Motor neuron (in vitro differentiated cells): ENCODE measurements around the gene PRKN. TPM values are rescaled to one million over a fixed set of nuclear protein-coding genes. Genes with fewer than 3 reads are reported as not detected.

Source experiments
- ATAC-seq, 8 experiments: fragments of 200-7000 bp; cut with Tn5 transposase; replicated peaks in 6 of 8; 2 replicates each; pipeline ENCODE4 v1.8.0; 2021; ENCODE audit warnings: mild to moderate bottlenecking in 8 of 8, moderate library complexity in 8 of 8
- H3K27ac ChIP-seq, 2 donors: fragments of 250-450 bp; sonication (Bioruptor Pico); 2 replicates each; pipeline ENCODE4 v1.9.0; 2021; ENCODE audit warnings: antibody characterized with exemption in 2 of 2, mild to moderate bottlenecking in 2 of 2, moderate library complexity in 1 of 2
- H3K4me1 ChIP-seq, 2 donors: fragments of 250-450 bp; sonication (Bioruptor Pico); replicated peaks in 1 of 2; 2 replicates each; pipeline ENCODE4 v1.6.1; 2021; ENCODE audit warnings: antibody characterized with exemption in 2 of 2, mild to moderate bottlenecking in 2 of 2, moderate library complexity in 1 of 2
- H3K4me3 ChIP-seq, 5 donors: fragments of 250-450 bp; sonication (Bioruptor Pico); 2 replicates each; pipeline ENCODE4 v1.9.0; 2021; ENCODE audit warnings: antibody characterized with exemption in 5 of 5, mild to moderate bottlenecking in 5 of 5, moderate library complexity in 4 of 5
- WGBS, 10 experiments: fragments of 450-650 bp; shearing (Covaris generic); methylation state at CpG; one replicate each; pipeline ENCODE4 v1.0.0; 2022; 5-methylcytosine and 5-hydroxymethylcytosine counted together
- in situ Hi-C, 9 experiments: fragments of 400-800 bp; cut with MboI; loops; one replicate each; pipeline ENCODE4 v1.15.0; 2021; ENCODE audit warnings: low sequenced_read_pairs in 9 of 9, low pct_unique_long_range_greater_than_20kb in 2 of 9; ENCODE audit not compliant: unreplicated experiment in 9 of 9
- total RNA-seq, 8 experiments: library from RNA; unstranded; fragments of 300-600 nt; gene quantifications; 2 replicates each; pipeline versions ENCODE4 v1.2.3 to v1.2.4, GENCODE V29; 2022

Gene PRKN
- total RNA-seq, 8 experiments from 2014 or later = 0.71 to 8.1 (median 2.9) TPM

DNA sequence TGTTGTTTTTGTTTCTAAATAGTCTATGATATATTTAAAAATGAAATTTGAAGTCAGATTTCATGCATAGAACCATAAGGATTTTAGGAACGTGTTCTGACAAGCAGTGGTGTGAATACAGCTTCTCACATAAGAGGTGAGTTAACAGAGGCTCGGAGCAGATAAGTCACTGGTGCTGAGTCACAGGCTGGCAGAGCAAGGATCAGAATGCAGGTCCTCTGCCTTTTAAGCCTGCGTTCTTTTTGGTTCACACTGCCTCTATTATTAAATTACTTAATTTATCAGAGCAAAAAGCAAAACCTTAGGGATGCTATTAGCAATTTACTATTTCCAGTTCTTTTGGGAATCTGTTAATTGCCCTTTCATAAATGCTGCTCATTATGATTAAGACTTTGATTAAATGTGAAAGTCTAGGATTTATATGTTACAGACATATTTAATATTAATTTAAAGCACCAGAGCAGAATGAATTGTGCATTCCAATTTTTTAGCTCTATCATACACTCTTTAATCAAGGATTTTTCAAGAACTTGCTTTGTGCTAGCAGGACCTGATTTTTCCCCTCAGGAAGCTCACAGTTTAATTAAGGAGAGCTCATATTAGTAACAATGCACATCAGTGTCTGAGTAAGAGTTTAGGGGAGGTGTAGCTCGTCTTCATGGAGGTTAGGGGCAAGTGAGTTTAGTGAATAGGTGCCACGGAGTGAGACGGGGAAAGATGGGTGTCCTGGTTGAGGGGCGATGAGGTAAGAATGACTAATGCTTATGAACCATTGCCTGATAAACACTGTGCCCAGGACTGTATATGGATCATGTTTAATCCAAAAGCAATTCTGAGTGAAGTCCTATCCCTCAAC lies 1241.0 kb downstream of the PRKN start:
- WGBS, 10 experiments = 0 to 88% (median 46%) methylated on average over 1 to 7 of the region's 7 CpGs
- peak in 7 of 8 experiments; percentile 40 to 72 (median 54) for ATAC-seq

DNA sequence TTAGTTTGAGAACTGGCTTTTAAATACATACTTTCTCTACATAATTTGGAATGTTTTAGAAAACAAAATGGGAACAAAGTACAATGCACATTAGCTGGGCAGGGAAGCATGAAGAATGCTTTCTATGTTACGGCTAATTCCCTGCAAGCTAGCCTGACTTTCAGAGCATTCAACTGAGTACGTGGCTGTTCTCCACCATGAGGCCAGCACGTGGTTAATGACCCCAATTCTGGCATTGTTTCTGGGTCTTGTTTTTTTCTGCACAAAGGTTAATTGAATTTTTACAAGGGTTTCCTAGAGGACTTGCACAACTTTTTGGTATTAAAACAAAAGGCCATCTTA lies 1245.1 kb downstream of the PRKN start:
- ATAC-seq = peak in 1 of 8 experiments; percentile 39
- no peak overlapping the region for H3K27ac ChIP-seq
- in situ Hi-C loops = no loop called here
- H3K4me3 ChIP-seq = no peak overlapping the region
- 0 to 73% (median 39%) methylated on average over 1 to 3 of the region's 3 CpGs; no CpG with 5 or more reads in 3 of the 10 experiments for WGBS, 10 experiments
- peaks cover 0 to 13% of the 10 kb centered on the region in 2 donors for H3K4me1 ChIP-seq

More for the DNA sequence above, 1241.0 kb downstream of the PRKN start:
- peaks cover 3 to 13% of the 10 kb centered on the region in 2 donors for H3K4me1 ChIP-seq
- H3K27ac ChIP-seq = no peak overlapping the region
- in situ Hi-C loops = no loop called here
- no peak overlapping the region for H3K4me3 ChIP-seq

DNA sequence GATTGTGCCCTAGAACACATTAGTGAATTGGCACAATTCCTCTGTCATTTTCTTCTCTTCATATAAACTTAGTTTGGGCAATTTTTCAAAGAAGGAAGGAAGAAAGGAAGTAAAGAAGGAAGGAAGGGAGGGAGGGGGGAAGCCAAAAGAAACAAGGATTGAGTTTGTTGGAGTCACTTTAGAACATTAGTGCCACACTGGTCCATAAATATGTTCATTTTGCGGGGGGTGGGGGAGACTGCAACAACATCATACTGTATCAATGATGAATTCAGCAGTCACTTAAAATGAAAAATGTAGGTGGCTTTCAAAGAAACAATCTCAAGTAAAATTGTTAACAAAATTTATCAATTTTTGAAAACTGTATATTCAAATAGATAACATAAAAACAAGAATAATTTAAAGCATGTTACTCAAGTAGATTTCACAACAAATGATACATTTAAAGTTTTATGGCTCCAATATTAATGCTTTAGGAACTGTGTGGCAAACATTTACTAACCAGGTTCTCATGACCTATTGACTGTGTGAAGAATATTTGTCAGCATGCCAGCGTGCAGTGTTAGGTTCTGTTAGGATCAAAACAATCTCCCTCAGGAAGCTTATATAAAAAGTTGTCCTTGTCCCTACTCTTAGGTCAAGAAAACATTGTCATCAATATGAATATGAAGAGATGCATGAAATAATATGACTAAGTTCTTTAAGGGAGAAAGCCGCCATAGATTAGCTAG lies 1245.6 kb downstream of the PRKN start:
- Histone ChIP-seq H3K4me3 (no peak overlapping the region), H3K4me1 (peaks cover 0 to 13% of the 10 kb centered on the region in 2 donors), H3K27ac (no peak overlapping the region)
- in situ Hi-C loops = no loop called here
- WGBS, 10 experiments = 67 to 100% (median 89%) methylated on average over 1 to 3 of the region's 3 CpGs
- ATAC-seq = no peak

DNA sequence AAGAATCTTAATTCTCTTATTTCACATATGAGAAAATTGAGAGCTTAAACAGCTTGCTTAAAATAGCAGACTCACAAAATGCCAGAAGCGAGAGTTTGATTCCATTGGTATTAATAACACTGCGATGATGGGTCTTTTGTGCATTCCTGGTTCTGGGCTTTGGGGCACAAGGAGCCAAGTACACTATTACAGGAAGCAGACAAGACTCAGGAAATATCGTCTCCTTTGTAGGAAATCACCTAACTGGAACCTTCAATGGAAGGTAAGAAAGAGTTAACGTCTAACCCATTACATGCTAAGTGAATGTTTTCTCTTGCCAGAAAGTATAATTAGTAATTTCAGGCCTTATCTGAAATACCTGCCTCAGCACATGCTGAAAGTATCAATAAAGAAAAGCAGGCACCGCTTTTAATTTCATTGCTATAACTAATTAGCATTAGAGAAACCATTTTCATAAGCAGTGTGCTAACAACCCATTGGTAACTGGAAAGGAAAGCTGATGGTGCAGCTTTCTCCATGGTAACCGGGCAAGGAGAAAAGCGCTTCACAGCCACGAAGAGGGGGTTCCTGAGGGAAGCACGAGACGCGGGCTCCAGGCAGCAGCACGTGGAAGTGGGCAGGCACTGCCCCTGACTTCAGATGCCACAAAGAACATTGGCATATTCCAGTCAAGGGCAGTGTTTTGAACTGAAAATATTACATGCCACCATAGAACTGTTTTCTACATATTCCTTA lies 1247.0 kb downstream of the PRKN start:
- ATAC-seq = no peak
- H3K4me1 ChIP-seq = peaks cover 0 to 13% of the 10 kb centered on the region in 2 donors
- 67 to 97% (median 90%) methylated on average over 1 to 12 of the region's 12 CpGs; no CpG with 5 or more reads in 1 of the 10 experiments for WGBS, 10 experiments
- no peak overlapping the region for H3K4me3 ChIP-seq
- H3K27ac ChIP-seq = no peak overlapping the region
- in situ Hi-C loops = no loop called here

DNA sequence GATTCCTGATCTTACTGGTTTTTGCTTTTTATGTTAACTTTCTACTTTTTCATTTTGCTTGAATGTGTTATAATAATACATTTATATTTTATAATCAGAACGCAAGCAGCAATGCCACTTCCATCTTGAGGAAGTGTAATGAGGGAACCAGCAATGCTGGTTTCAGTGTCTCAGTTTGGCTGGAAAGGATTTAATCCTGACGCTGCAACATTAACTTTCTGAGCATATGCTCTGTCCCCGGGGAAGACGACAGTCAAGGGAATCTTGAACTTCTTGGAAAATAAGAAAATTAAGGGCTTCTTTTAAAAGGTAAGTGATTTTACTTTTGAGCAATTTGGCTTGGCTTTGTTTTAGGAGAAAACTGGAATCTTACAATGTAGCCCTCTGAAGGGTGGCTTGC lies 1248.2 kb downstream of the PRKN start:
- ATAC-seq = no peak
- no peak overlapping the region for H3K4me3 ChIP-seq
- H3K27ac ChIP-seq = no peak overlapping the region
- in situ Hi-C loops = no loop called here
- H3K4me1 ChIP-seq = peaks cover 0 to 13% of the 10 kb centered on the region in 2 donors
- WGBS, 10 experiments = 62 to 100% (median 90%) methylated on average over 2 to 4 of the region's 4 CpGs; no CpG with 5 or more reads in 1 of the 10 experiments

DNA sequence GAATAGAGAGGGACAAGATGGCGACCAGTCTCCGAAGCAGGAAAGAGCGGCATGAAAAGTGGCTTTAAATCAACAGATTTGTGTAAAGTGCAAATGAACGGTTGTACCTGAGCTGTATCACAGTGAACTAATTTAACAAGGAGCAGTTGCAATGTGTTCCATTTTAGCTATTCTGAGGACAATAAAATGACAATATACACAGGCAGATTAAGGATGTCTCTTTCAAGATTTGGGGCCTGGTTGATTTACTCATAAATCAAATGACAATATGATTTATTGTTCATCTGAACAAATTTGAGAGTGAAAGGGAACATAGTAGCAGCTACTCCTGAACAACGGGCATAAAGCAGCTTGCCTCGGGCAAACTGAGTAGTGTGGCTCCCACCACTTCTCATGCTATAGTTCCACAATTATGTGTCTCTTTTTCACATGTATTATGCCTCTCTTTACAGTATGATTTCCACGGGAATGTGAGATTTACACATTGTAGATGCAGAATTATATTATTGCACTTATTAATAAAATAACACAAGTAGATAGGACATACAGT lies 1249.6 kb downstream of the PRKN start:
- in situ Hi-C loops = no loop called here
- Histone ChIP-seq H3K27ac (no peak overlapping the region), H3K4me3 (no peak overlapping the region), H3K4me1 (peaks cover 0 to 10% of the 10 kb centered on the region in 2 donors)
- 28 to 96% (median 78%) methylated on average over 1 to 7 of the region's 7 CpGs; no CpG with 5 or more reads in 1 of the 10 experiments for WGBS, 10 experiments
- no peak for ATAC-seq

DNA sequence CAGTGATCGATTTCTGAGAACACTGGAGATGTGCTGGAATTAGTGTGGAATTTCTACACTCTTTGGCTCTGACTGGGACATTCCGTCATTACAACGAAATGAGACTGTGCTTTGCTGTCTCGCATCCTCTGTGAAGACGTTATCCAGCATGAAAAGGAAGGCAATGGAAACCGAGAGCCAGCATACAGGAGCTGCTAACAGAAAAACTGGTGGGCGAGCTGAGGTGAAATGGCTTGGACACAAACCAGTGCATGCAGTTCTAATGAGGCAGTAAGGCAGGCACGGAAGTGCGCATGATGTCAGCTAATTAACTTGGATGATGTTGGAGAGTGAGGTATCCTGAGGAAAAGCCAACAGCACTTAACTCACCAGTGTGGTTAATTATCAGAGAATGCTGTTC lies 1250.9 kb downstream of the PRKN start:
- in situ Hi-C loops = no loop called here
- H3K4me3 ChIP-seq = no peak overlapping the region
- H3K27ac ChIP-seq = no peak overlapping the region
- whole genome bisulfite sequencing, 10 experiments = 29 to 92% (median 81%) methylated on average over 1 to 9 of the region's 9 CpGs; no CpG with 5 or more reads in 1 of the 10 experiments
- no peaks in the 10 kb centered on the region for H3K4me1 ChIP-seq
- peak in 2 of 8 experiments; percentile 74 for ATAC-seq

DNA sequence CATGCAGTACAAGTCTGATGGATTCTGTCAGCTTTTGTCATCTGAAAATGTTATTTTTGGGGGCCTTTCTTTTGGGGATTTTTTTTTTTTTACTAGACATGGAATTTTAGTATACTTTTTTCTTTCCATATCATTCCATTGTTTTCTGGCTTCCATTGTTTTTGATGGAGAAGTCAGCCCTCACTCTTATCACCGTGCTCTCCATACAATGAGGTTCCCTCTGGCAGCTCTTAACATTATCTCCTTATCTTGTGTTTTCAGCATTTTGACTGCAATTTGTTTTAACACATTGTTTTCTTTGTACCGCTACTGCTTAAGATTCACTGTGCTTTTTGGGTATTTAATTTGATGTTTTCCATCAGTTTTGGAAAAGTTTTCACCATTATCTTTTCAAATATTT lies 1262.2 kb downstream of the PRKN start:
- 47 to 100% (median 83%) methylated on average over 1 to 2 of the region's 2 CpGs; no CpG with 5 or more reads in 1 of the 10 experiments for WGBS, 10 experiments
- Histone ChIP-seq H3K4me3 (no peak overlapping the region), H3K4me1 (no peaks in the 10 kb centered on the region), H3K27ac (no peak overlapping the region)
- no peak for ATAC-seq
- in situ Hi-C loops = no loop called here

DNA sequence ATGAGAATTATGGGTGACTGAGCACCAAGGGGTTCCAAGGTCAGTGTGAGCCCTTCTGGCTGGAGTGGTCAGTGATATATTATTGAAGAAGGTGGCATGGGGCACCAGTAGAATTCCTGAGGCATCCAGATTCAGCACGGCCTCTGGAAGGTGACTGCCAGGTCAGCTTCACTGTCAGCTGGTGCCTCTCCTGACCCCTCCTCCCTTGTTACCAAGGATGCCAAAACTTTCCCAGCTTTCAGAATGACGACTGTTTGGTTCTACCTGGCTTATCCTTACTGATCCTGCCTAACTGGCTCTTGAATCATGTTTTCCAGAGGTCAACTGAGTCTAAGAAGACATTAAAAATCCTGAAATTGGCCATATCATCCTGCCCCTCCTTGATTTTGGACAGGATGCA lies 1264.5 kb downstream of the PRKN start:
- Histone ChIP-seq H3K27ac (no peak overlapping the region), H3K4me1 (peaks cover 5 to 6% of the 10 kb centered on the region in 2 donors), H3K4me3 (no peak overlapping the region)
- whole genome bisulfite sequencing, 10 experiments = 29 to 100% (median 53%) methylated on average over 1 of the region's 2 CpGs; no CpG with 5 or more reads in 6 of the 10 experiments
- no peak for ATAC-seq
- in situ Hi-C loops = no loop called here

DNA sequence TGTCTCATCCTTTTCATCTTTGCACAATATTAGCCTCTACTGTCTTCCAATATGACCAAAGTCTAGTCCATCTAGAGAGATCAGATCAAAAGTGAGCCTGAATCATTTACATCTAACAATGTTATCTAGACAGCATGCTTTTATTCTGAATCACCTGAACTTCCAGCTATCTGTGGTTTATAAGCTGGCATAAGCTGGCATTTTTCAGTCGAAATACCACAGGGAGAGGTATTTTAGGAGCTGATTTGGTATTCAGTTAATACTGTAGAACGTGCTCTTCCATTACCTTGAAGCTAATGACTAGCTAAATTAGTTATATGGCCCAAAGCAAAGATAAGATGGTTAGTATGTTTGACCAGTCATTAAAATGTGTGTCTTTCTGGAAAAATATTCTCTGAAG lies 1265.4 kb downstream of the PRKN start:
- Histone ChIP-seq H3K4me1 (peaks cover 6 to 7% of the 10 kb centered on the region in 2 donors), H3K4me3 (no peak overlapping the region), H3K27ac (no peak overlapping the region)
- WGBS, 10 experiments = 15 to 92% (median 72%) methylated on average over 1 to 2 of the region's 2 CpGs; no CpG with 5 or more reads in 1 of the 10 experiments
- no peak for ATAC-seq
- in situ Hi-C loops = no loop called here

DNA sequence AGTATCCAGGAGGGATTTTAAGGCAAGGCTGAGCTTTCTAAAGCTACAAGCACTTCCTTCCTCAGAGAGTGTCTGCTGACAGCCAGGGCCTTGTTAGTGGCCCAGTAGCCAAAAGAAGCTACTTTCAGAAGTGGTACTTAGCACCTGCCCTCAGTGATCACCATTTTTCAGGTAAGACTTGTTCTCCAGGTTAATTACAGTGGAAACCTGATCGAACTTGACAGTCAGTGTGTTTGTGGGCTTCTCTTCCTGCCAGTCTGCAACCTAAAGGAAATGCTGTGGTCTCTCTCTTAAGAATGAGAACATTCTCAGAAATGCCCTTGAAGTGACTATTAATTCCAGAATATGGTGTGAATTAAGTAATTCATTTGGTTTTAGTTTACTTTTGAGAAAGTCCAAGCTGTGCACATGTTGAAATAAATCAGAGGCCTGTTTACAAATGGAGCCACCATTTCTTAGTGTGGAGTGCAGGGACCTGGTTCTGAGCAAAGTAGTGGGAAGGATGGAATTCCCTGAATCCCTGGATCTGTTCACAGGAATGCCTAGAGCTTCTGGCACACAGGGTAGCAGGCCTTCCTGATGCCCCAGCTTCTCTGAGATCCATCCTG lies 1268.5 kb downstream of the PRKN start:
- Histone ChIP-seq H3K4me1 (peaks cover 6 to 7% of the 10 kb centered on the region in 2 donors), H3K27ac (no peak overlapping the region), H3K4me3 (no peak overlapping the region)
- WGBS, 10 experiments = 33 to 83% (median 73%) methylated on average over 1 of the region's 1 CpG; no CpG with 5 or more reads in 4 of the 10 experiments
- in situ Hi-C loops = no loop called here
- ATAC-seq = no peak

DNA sequence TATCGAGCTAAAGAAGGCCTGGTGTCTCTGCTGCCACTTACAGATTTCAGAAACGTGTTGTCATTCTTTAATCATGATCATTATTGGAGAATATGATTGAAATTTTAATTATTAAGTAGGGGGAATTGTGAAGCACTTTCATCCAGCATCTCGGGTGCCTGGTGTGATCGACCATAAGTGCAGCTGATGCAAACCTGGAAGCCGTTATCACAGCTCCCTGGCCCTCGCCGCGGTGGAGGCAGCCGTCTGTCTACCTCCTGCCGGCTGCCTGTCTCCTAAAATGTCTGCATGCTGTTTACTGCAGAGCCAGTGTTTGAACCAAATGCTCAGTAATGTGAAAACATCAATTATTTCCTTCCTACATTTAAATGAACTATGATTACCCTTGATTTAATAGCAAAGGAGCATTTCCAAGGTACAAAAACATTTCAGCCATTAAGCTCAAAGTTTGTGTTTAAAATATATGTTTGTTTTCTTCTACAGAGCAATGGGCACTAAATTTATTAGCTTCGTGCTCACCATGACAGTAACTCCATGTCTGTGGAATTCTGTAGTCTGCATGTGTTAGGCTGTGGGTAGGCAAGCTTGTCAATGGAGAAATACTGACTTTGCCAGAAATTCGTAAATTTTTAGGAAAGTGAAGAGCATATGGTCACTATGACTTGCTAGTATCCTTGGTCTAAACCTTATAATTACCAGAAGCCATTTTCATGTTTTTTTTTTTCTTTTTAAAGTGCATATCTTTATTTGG lies 1269.2 kb downstream of the PRKN start:
- H3K27ac ChIP-seq = peak overlapping the region in 1 of 2 donors; percentile 50
- no peak overlapping the region for H3K4me3 ChIP-seq
- H3K4me1 ChIP-seq = peaks cover 6 to 7% of the 10 kb centered on the region in 2 donors
- in situ Hi-C loops = no loop called here
- ATAC-seq = peak in 2 of 8 experiments; percentile 27 to 65
- 17 to 81% (median 66%) methylated on average over 2 to 11 of the region's 12 CpGs for WGBS, 10 experiments
